MM.1S (cell line): ENCODE results near the gene TANC1.

Experiments used
- DNase-seq: peaks from one replicate; pipeline ENCODE4 v3.0.0-alpha.2; 2015
- H2AFZ ChIP-seq: fragments of 300-600 bp; sonication (generic); 2 replicates; pipeline ENCODE4 v1.6.0; 2016; ENCODE audit warnings: antibody characterized with exemption, low read length
- H3F3A ChIP-seq: fragments of 300-600 bp; sonication (generic); 2 replicates; pipeline ENCODE4 v1.6.1; 2016; ENCODE audit warnings: mild to moderate bottlenecking, antibody characterized with exemption, low read length, moderate library complexity, mixed read lengths; ENCODE audit not compliant: insufficient read depth
- H3K27ac ChIP-seq: fragments of 300-600 bp; sonication (generic); 2 replicates; pipeline ENCODE4 v1.5.1; 2016; ENCODE audit warnings: mild to moderate bottlenecking, low read length
- H3K27me3 ChIP-seq: fragments of 300-600 bp; sonication (generic); replicated peaks from 2 replicates; pipeline ENCODE4 v1.6.0; 2016; ENCODE audit warnings: low read length; ENCODE audit not compliant: insufficient read depth
- H3K36me3 ChIP-seq: fragments of 300-600 bp; sonication (generic); replicated peaks from 2 replicates; pipeline ENCODE4 v1.6.1; 2016; ENCODE audit warnings: mild to moderate bottlenecking, low read length, mixed read lengths; ENCODE audit not compliant: insufficient read depth
- H3K4me1 ChIP-seq: fragments of 300-600 bp; sonication (generic); 2 replicates; pipeline ENCODE4 v1.6.1; 2016; ENCODE audit warnings: low read length, mixed read lengths
- H3K4me2 ChIP-seq: fragments of 300-600 bp; sonication (generic); 2 replicates; pipeline ENCODE4 v1.6.0; 2016; ENCODE audit warnings: low read depth, low read length
- H3K4me3 ChIP-seq: fragments of 300-600 bp; sonication (generic); 2 replicates; pipeline ENCODE4 v1.5.1; 2016; ENCODE audit warnings: low read length, mixed read lengths
- H3K79me2 ChIP-seq: fragments of 300-600 bp; sonication (generic); 2 replicates; pipeline ENCODE4 v1.6.1; 2016; ENCODE audit warnings: mixed run types, low read length, mixed read lengths
- H3K9ac ChIP-seq: fragments of 300-600 bp; sonication (generic); 2 replicates; pipeline ENCODE4 v1.6.1; 2016; ENCODE audit warnings: low read length, mixed read lengths
- H3K9me2 ChIP-seq: fragments of 300-600 bp; sonication (generic); replicated peaks from 2 replicates; pipeline ENCODE4 v1.6.1; 2016; ENCODE audit warnings: mild to moderate bottlenecking, low read length, mixed read lengths; ENCODE audit not compliant: insufficient read depth
- H3K9me3 ChIP-seq: fragments of 300-600 bp; sonication (generic); replicated peaks from 2 replicates; pipeline ENCODE4 v1.6.1; 2016; ENCODE audit warnings: mild to moderate bottlenecking, low read length, mixed read lengths; ENCODE audit not compliant: insufficient read depth
- H4K20me1 ChIP-seq: fragments of 300-600 bp; sonication (generic); 2 replicates; pipeline ENCODE4 v1.6.1; 2016; ENCODE audit warnings: mild to moderate bottlenecking, low read length, moderate library complexity, mixed read lengths; ENCODE audit not compliant: insufficient read depth
- EZH2 ChIP-seq: fragments of 300-600 bp; sonication (generic); optimal IDR thresholded peaks from 2 replicates; pipeline ENCODE3; 2017; ENCODE audit warnings: low read depth, mild to moderate bottlenecking, antibody characterized with exemption, low read length, mixed read lengths
- EZH2phosphoT487 ChIP-seq: fragments of 300-600 bp; sonication (generic); IDR thresholded peaks from 2 replicates; pipeline ENCODE4 v1.6.1; 2018; ENCODE audit warnings: antibody characterized with exemption, low read length
- TF ChIP-seq, protein P1 (sequence below): fragments of 300-600 bp; sonication (generic); IDR thresholded peaks from 2 replicates; pipeline ENCODE4 v1.5.1; 2016; ENCODE audit warnings: antibody characterized with exemption, low read length, mixed read lengths

TANC1 gene

DNA sequence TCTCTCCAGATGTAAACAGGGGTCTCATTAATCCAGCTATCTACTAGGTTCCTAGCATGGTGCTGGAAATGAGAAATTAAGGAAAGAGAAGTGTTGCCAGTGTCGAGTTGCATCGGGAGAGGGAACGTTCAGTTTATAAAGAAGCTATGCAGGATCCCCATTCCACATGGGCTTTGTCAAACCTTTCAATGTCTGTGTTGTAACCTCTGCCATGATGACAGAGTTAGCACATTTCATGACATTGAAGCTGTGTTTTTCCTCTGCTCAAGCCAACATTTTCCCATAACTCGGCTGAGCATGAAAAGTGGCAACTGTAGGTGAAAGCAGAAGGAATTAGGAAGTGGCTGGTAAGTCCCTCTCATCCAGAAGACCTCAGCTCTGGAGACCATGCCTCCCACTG, 184.6 kb downstream of the TANC1 start:
- Histone ChIP-seq H3K9me2 (no peaks in the 10 kb centered on the region), H3K9ac (no peak overlapping the region), H3K4me3 (no peak overlapping the region), H3K27ac (no peak overlapping the region), H3K27me3 (no peaks in the 10 kb centered on the region), H3F3A (no peaks in the 10 kb centered on the region), H3K4me1 (no peaks in the 10 kb centered on the region), H3K36me3 (no peaks in the 10 kb centered on the region), H4K20me1 (no peaks in the 10 kb centered on the region), H3K9me3 (no peaks in the 10 kb centered on the region), H2AFZ (no peak overlapping the region), H3K79me2 (no peaks in the 10 kb centered on the region), H3K4me2 (no peak overlapping the region)
- no peak for DNase-seq
- TF ChIP-seq, protein P1, sequence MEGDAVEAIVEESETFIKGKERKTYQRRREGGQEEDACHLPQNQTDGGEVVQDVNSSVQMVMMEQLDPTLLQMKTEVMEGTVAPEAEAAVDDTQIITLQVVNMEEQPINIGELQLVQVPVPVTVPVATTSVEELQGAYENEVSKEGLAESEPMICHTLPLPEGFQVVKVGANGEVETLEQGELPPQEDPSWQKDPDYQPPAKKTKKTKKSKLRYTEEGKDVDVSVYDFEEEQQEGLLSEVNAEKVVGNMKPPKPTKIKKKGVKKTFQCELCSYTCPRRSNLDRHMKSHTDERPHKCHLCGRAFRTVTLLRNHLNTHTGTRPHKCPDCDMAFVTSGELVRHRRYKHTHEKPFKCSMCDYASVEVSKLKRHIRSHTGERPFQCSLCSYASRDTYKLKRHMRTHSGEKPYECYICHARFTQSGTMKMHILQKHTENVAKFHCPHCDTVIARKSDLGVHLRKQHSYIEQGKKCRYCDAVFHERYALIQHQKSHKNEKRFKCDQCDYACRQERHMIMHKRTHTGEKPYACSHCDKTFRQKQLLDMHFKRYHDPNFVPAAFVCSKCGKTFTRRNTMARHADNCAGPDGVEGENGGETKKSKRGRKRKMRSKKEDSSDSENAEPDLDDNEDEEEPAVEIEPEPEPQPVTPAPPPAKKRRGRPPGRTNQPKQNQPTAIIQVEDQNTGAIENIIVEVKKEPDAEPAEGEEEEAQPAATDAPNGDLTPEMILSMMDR, result no peak
- TF ChIP-seq EZH2phosphoT487 (no peak), EZH2 (no peak)

DNA sequence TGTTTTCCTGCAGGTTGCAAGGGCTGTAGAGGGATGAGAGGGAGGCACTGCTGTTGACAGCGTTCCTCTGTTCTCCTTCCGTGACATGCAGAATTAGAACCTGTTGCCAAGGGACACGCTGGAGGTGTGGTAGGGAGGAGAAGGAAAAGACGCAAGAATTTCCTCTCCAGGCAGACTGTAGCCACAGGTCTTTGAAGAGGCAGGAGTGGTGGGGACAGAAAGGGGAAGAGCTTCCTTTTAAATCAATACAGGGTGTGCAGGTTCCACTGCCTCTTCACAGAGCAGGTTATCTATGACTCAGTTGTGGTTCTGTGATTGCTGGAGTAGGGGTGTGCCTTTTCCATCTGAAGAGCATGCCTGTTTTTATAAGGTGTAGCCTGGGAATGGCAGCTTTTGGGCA, 185.0 kb downstream of the TANC1 start:
- Histone ChIP-seq H3K27me3 (no peaks in the 10 kb centered on the region), H3F3A (no peaks in the 10 kb centered on the region), H3K4me1 (no peaks in the 10 kb centered on the region), H3K79me2 (no peaks in the 10 kb centered on the region), H3K9me2 (no peaks in the 10 kb centered on the region), H2AFZ (no peak overlapping the region), H3K4me2 (no peak overlapping the region), H3K4me3 (no peak overlapping the region), H3K9ac (no peak overlapping the region), H4K20me1 (no peaks in the 10 kb centered on the region), H3K36me3 (no peaks in the 10 kb centered on the region), H3K27ac (no peak overlapping the region), H3K9me3 (no peaks in the 10 kb centered on the region)
- DNase-seq, result no peak
- TF ChIP-seq EZH2, result no peak
- no peak for TF ChIP-seq EZH2phosphoT487
- TF ChIP-seq, protein P1, result no peak

DNA sequence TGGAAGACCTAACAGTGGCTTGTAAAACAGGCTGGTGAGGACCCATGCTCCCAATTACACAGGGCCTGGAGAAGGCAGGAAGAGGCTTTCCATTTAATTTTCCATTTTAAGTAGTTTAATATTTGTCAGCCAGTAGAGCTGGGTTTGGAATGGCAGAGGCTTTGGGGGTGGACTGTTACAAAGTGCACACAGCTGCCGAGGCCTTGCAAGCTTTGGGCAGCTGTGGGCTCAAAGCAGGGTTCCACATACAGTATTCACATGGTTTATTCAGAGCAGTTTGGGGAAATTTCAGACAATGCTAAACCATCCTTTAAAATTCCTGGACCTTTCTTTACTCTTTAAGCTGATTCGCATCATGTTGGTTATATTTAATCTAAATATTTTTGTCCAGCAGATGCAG, 185.5 kb downstream of the TANC1 start:
- Histone ChIP-seq H3K27ac (no peak overlapping the region), H3K9me3 (no peaks in the 10 kb centered on the region), H3F3A (no peaks in the 10 kb centered on the region), H3K4me1 (no peaks in the 10 kb centered on the region), H3K9ac (no peak overlapping the region), H3K4me3 (no peak overlapping the region), H3K36me3 (no peaks in the 10 kb centered on the region), H3K9me2 (no peaks in the 10 kb centered on the region), H3K4me2 (no peak overlapping the region), H3K27me3 (no peaks in the 10 kb centered on the region), H3K79me2 (no peaks in the 10 kb centered on the region), H4K20me1 (no peaks in the 10 kb centered on the region), H2AFZ (no peak overlapping the region)
- no peak for TF ChIP-seq EZH2phosphoT487
- TF ChIP-seq, protein P1, result no peak
- TF ChIP-seq EZH2, result no peak
- no peak for DNase-seq
